ENCODE results near the gene ZNF579.
"Not testable (repeated sequence)": the region's sequence is repeated elsewhere in the genome, so short reads cannot be mapped to it uniquely, and the experiment has no call there.

ZNF579 gene

GRCh38 chr19:55539090-55539984, 41.3 kb downstream of the ZNF579 start:
- no peak for DNase-seq (ENCODE audit: low read depth)

GRCh38 chr19:55538132-55538531, 42.5 kb downstream of the ZNF579 start:
- no peak for DNase-seq (ENCODE audit: low read depth)

GRCh38 chr19:55537741-55538111, 42.9 kb downstream of the ZNF579 start:
- no peak for DNase-seq (ENCODE audit: low read depth)

GRCh38 chr19:55536951-55537740, 43.5 kb downstream of the ZNF579 start, which contains the start of gene SBK2:
Gene SBK2, minus strand, starts transcription at chr19:55537133. Its CDS starts 839 bp downstream, at chr19:55536294.
- no peak for DNase-seq (ENCODE audit: low read depth)

DNA sequence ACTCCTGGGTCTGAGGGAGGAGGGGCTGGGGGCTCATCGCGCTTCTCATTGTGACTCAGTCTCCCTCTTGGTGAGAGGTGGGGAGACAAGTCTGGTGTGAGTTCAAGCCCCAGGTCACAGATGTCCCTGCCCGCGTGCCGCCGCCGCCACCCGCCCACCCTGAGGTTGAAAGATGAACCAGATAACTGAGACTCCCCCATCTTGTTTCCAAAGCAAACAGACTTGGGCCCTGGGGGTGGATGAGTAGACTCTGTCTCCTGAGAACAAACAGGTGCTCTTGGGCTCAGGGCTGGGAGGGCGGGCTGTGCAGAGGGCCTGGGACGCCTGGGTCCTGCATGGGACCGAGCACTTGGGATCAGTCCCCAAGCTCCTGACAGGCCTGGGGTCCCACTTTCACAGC, 44.3 kb downstream of the ZNF579 start:
- no peak for DNase-seq (ENCODE audit: low read depth)

- DNase-seq (ENCODE audit: low read depth) = no peak
These were observed 44.7 kb downstream of the ZNF579 start for GRCh38 chr19:55535965-55536350.

- no peak for DNase-seq (ENCODE audit: low read depth)
These were observed 45.3 kb downstream of the ZNF579 start for GRCh38 chr19:55535173-55535964.

DNA sequence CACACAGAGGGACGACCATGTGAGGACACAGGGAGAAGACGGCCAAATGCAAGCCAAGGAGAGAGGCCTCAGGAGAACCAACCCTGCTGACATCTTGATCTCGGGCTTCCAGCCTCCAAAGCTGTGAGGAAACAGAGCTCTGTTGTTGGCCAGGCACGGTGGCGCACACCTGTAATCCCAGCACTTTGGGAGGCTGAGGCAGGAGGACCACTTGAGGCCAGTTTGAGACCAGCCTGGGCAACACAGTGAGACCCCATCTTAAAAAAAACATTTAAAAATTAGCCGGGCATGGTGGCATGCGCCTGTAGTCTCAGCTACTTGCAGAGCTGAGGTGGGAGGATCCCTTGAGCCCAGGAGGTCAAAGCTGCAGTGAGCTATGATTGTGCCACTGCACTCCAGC, 46.4 kb downstream of the ZNF579 start:
- not testable (repeated sequence) for DNase-seq (ENCODE audit: low read depth)

DNA sequence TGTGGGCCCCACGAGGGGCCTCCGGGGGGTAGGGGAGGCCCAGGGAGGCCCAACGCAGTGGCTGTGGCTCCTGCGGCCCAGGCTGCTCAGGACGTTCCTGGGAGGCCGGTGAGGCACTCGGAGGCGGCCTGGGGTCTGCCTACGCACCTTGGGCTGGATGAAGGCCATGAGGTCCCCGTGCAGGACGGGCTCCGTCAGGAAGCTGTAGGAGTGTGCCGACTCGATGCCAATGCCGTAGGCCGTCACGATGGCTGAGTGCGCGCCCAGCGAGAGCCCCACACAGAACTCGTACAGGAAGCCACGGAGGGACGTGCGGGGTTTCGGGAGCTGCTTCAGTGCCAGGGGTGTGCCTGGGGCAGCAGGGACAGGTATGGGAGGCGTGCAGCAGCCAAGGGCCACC, 49.7 kb downstream of the ZNF579 start:
- no peak for DNase-seq (ENCODE audit: low read depth)

DNA sequence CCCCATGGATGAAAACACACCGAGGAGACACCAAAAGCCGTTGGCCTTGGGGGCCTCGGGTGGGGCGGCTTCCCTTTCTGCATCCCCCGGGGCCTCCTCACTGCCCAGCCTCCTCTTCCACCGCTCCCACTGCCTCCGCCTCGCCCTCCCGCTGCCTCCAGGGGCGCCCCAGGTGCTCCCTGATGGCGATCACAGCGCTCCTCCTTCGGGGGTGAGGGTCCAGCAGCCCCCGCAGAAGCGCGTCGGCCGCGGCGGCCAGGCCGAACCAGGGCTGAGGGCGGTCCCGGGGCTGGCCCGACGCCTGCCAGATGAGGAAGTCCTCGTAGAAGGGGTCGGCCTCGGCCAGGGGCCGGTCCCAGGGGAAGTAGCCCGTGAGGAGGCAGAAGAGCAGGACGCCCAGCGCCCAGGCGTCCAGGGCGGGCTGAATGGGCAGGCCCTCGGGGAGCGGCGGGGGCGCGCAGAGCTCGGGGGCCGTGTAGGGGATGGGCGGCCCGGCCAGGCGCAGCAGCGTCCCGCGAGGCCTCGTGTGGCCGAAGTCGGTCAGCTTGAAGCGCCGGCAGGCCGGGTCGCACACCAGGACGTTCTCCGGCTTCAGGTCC, 50.9 kb downstream of the ZNF579 start:
- no peak for DNase-seq (ENCODE audit: low read depth)

GRCh38 chr19:55528030-55528803, 52.4 kb downstream of the ZNF579 start:
- DNase-seq (ENCODE audit: low read depth) = no peak

- no peak for DNase-seq (ENCODE audit: low read depth)
These were observed 53.2 kb downstream of the ZNF579 start for GRCh38 chr19:55527197-55528029.

Data from stimulated activated CD8-positive, alpha-beta memory T cell treated with anti-CD3 and anti-CD28 coated beads, Interleukin-15, amount 100 ng/mL, for 1 hour (primary cell).